HG02885 (cell line): Measurements from ENCODE around the gene CPNE1.

Experiments
- ATAC-seq: cut with Tn5 transposase; IDR thresholded peaks from one replicate; pipeline ENCODE4 v1.9.1; 2021; ENCODE audit warnings: mild to moderate bottlenecking; ENCODE audit not compliant: unreplicated experiment, poor library complexity

The CPNE1 gene

DNA sequence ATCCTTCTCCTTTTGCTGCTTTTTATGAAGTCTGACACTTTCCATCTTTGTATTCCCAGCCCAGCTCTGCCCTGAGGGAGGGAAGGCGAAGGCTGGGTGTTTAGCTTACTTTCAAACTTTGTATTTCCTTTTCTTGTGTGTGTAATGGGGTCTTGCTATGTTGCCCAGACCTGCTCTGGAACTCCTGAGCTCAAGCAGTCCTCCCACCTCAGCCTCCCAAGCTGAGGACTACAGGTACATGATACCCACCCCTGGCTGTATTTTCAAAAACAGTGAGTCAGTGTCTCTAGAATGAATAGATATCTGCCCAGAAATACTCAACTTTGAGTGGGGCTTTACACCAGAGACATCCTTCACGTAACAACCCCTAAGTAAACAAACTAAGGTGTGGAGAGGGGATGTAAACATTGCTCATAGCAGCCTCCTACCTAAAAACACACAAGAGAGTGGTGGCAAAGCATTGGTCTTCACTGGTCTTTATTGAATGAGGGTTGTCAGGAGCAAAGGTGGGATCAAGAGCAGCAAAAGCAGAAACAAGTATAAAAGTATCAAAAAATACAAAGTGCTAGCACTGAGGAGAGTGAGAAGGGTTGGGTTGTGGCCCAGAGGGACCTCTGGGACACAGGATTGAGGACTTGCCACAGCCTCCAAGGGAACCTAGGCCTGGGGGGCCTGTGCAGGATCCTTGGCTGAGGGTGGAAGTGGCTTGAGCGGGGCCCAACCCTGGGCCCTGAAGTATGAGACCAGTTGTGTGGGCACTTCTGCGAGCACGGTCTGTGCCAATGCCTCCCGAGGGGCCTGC lies 38.9 kb downstream of the CPNE1 start:
- ATAC-seq = no peak

DNA sequence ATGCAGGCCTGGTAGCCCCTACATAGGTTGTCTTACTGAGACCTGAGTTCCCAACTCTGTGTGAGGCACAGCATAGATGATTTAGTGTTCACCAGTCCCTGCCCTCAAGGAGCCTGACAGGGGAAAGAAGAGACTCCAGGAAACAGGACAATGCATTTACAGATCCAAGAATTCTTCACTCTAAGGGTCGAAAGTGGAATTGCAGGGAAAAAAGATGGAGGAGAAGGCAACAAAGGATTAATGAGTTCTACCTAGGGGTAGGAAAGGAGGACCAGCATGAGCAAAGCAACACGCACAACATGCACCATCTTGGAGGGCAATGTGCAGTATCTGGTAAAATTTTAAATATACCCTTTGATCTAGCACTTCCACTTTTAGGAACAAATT lies 43.1 kb downstream of the CPNE1 start:
- ATAC-seq = no peak

DNA sequence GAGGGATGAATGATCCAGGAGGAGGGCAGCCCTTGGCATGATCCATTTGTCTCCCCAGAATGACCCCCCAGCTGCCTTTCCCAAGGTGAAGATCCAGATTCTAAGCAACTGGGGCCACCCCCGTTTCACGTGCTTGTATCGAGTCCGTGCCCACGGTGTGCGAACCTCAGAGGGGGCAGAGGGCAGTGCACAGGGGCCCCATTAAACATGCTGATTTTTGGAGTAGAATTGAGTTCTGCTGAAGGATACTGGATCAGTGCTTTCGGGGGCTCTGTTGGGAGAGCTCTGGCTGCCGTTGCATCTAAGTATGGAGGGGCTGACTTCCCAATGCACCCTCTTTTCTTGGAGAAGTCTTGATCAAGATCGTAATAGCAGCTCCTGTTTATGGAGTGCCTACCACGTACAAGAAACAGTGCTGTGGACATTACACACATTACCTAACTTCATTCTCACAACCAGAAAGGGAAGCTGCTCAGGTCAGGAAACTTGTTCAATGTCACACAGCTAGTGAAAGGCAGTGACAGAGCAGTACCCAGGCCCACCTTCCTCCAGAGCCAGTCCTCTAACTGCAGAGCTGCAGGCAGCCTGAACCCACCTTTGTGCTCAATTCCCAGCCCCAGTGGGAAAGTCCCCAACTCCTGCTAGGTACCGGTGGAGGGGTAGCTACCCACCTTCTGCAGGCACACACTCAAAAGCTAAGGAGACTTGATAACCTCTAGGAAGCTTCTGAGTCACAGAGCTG lies 43.7 kb downstream of the CPNE1 start:
- ATAC-seq = no peak

DNA sequence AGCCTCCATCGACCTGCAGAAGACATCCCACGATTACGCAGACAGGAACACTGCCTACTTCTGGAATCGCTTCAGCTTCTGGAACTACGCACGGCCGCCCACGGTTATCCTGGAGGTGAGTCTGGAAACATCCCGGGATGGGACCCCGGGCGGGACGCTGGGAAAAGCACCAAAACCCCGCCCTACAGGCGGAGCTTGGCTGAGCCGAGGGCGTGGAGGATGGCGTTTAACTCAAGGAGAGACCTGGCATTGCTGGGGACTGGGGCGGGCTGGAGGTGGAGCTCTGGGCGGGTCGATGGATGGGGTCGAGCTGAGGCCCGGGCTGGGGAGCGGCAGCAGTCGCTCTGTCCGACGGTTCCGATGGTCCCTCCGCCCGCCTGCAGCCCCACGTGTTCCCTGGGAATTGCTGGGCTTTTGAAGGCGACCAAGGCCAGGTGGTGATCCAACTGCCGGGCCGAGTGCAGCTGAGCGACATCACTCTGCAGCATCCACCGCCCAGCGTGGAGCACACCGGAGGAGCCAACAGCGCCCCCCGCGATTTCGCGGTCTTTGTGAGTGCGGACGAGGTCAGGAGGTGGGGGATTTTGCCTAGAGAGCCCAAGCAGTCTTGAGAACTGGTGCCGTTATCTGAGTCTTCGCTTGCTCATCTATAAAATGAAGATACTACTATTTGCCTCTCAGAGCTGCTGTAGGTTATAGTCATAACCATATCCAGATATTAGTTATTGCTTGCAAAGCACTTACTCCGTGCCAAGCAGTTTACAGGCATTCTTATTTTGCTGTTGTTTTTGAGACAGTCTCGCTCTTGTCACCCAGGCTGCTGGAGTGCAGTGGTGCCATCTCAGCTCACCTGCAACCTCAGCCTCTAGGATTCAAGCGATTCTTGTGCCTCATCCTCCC lies 45.3 kb downstream of the CPNE1 start:
- peak; percentile 37 for ATAC-seq

DNA sequence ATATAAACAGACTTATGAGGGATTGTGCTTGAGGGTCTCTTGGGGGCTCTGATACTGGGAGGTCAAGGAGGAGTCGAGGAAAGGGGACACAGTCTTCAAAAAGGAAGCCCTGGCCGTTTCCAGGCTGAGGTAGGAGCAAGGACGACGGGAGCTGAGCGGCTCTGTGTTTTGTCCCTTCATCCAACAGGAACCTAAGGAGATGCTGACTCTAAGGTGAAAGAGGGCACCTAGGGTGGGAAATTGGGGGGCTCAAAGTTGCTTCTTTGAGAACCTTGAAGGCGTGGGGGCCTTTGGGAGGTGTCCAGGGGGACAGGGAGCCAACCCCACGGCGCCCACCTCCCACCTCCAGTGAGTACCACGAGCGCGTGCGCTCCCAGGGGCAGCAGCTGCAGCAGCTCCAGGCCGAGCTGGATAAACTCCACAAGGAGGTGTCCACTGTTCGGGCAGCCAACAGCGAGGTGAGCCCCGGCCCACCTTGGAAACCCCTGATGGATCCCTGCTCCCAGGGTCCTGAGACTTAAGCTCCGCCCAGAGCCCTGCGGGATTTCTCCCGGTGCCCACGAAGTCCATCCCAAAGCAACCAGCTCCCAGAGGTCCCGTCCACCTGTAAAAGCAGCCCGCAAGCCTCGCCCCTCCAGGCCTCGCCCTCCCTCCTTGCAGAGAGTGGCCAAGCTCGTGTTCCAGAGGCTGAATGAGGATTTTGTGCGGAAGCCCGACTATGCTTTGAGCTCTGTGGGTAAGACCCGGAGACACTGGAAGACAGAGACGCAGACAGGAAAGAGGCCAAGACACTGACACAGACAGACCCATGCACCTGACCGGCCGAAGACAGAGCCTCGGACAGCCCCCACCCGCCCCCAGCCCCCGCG lies 46.2 kb downstream of the CPNE1 start:
- no peak for ATAC-seq

DNA sequence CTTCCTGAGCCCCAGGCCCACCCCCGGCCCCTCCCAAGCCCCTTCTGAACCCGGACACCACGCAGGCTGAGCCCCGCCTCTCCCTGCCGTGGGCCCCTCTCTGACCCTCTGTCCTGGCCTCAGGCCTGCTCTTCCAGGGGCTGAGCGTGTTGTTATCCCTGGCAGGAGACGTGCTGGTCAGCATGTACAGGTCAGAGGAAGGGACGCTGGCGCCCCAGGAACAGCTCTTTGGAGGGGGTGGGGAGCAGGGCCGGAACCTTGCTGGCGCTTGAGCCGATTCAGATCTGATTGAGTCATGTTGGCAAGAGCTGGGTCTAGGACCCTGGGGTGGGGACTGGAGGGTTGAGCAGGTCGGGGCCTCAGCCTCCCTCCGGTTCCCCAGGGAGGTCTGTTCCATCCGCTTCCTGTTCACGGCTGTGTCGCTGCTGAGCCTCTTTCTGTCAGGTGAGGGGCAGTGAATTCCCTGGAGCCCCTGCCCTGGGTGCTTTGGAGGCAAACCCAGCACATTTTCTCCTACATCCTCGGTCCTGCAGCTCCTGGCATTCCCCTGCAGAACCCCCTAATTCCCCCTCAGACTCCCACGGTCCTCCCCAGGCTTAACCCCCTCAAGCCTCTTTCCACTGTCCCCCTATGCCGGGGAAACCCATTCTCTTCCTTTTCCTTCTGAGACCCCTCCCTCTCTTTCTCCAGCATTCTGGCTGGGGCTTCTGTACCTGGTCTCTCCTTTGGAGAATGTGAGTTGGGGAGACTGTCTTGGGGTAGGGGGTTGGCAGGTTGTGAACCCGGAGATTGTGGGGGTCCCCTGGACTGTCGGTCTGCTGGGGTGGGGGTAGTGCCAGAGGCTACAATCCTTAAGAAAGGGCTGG lies 47.1 kb downstream of the CPNE1 start:
- no peak for ATAC-seq

DNA sequence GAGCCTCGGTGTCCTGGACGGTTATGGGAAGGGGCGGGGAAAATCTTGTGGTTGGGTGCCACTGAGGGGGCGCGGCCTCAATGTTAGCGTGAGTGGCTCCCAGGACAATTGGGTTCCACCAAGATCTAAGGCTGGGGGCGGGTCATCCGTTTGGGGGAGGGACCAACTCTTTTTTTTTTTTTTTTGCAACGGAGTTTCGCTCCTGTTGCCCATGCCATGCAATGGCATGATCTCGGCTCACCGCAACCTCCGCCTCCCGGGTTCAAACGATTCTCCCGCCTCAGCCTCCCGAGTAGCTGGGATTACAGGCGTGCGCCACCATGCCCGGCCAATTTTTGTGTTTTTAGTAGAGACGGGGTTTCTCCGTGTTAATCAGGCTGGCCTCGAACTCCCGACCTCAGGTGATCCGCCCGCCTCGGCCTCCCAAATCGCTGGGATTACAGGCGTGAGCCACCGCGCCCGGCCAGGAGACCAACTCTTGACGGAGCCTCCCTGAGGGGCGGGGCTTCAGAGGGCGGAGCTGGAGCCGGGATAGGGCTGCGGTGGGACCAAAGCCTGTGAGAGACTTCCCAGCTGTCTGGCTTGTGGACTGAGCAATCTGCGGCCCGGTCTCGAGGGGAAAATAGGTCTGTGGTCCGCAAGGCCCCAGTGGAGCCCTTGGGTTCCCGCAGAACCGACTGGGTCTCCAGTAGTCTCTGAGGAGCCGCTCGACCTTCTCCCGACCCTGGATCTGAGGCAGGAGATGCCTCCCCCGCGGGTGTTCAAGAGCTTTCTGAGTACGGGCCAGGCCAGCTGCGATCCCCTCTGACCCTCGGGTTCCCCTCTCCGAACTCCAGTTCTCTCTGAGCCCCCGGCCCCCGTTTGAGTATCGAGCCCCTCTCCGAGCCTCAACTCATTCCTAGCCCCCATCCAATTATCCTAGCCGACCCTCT lies 48.0 kb downstream of the CPNE1 start:
- ATAC-seq = no peak

DNA sequence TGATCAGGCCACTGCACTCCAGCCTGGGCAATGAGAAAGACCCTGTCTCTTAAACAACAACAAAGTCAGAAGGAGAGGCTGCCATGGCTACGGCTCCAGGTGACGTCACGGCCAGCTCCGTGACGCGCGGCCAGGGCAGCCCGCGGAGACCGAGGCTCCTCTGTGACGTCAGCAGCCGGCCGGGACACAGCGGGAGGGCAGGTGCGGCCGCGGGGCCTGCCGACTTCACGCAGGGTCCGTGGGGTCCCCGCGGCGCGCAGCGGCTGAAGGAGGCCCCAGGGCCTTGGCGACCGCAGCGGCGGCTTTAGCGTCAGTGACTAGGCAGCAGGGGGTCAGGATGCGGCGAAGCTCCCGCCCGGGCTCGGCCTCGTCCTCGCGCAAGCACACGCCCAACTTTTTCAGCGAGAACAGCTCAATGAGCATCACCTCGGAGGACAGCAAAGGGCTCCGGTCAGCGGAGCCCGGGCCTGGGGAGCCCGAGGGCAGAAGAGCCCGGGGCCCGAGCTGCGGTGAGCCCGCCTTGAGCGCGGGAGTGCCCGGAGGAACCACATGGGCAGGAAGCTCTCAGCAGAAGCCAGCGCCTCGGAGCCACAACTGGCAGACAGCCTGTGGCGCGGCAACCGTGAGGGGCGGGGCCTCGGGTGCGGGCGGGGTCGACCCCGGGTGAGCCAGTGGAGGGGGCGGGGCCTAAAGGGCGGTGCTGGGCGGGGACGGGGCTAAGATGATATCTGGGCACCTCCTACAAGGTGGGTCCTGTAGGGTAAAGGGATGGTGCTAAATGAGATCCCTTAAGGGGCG lies 48.8 kb downstream of the CPNE1 start, which contains the start of gene SPAG4:
SPAG4 (plus strand) TSS at position 163 of the 798 bp plus-strand sequence; CDS start at position 338, 175 bp downstream.
- ATAC-seq = peak; percentile 74

DNA sequence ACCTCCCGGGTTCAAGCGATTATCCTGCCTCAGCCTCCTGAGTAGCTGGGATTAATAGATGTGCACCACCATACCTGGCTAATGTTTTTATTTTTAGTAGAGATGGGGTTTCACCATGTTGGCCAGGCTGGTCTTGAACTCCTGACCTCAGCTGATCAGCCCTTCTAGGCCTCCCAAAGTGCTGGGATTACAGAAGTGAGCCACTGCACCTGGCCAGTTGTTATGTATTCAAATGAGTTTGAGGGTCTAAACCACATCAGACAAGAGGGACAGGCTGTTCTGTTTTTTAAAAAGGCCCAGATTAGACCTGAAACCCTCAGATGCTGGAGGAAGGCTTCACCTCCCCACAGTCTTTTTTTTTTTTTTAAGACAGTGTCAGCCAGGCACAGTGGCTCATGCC lies 53.2 kb downstream of the CPNE1 start:
- ATAC-seq = peak; percentile 36

DNA sequence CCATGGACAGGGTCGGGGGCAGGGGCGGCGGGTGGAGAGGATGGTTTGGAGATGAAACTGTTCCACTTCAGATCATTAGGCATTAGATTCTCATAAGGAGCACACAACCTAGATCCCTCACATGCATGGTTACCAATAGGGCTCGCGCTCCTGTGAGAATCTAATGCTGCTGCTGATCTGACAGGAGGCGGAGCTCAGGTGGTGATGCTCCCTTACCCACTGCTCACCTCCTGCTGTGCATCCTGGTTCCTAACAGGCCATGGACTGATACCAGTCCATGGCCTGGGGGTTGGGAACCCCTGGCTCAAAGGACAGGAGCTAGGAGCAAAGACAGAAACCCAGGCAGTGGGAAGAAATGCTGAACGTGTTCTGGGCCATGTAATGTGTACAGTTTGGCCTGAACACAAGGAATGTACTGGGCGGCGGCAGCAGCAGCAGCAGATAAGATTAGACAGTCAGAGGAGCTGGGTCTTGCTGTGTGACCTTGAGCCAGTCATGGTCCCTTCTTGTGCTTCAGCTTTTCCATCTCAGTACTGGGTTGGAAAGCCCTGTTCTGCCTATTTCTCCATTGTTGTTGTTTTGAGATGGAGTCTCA lies 53.8 kb downstream of the CPNE1 start:
- ATAC-seq = no peak

DNA sequence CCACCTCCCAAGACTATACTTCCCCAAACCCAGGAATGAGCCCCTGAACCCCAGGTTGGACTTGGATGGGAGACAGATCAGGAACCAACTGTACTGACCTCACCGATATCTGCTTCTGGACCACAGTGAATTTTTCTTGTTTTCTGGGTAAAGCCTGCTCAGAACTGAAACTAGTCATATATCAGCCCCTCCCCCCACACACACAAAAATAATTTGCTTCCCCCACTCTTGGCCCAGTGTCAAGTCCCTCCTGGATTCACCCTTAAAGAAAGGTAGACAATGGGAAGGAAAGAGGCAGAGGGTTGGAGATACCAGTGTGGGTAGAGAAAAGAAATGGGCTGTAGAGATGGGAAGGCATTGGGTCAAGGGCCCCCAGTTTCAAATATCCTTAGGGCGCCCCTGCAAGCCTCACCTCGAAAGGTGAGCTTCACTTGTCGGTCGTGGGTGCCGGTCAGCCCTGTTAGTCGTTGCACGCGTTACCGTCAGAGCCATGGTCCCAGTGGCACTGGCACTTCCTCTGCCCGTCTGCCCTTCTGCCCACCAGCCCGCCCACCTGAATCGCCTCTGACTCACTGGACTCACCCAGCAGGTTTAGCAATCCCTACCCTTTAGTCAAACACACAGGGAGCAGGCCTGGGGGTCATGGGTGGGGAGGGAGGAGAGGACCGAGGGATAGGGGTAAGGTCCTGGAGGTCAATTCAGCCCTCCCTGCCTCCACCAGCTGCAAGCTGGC lies 57.5 kb downstream of the CPNE1 start:
- ATAC-seq = no peak

DNA sequence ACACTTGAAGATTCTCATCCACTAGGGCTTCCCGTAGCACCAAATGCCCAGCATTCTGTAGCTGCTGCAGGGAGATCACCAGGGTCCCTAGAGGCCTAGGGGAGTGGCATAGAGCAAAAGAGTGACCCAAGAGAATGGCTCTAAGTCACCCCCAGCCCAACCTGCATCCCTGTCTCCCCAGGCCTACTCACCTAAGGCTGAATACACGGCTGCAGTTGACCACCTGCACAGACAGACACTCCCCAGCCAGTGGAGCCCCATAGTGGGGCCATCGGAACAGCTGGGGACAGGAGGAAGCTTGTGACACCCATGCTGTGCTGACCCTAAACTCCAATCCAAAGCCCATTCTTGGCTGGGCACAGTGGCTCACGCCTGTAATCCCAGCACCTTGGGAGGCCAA lies 58.6 kb downstream of the CPNE1 start:
- ATAC-seq = no peak

DNA sequence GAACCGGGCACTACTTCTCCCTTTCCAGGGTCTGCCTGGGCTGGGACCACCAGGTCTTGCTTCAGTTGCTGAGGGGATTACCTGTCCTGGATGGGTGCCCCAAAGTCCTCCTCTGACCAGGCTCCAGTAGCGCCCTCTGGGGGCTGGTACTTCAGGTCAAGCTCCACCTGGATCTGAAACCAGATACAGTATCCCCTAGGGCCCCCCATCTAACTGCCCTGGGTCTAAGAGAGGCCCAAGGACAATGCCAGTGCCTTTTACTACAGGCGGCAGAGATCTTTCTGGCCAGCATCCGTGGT lies 60.3 kb downstream of the CPNE1 start:
- ATAC-seq = no peak

DNA sequence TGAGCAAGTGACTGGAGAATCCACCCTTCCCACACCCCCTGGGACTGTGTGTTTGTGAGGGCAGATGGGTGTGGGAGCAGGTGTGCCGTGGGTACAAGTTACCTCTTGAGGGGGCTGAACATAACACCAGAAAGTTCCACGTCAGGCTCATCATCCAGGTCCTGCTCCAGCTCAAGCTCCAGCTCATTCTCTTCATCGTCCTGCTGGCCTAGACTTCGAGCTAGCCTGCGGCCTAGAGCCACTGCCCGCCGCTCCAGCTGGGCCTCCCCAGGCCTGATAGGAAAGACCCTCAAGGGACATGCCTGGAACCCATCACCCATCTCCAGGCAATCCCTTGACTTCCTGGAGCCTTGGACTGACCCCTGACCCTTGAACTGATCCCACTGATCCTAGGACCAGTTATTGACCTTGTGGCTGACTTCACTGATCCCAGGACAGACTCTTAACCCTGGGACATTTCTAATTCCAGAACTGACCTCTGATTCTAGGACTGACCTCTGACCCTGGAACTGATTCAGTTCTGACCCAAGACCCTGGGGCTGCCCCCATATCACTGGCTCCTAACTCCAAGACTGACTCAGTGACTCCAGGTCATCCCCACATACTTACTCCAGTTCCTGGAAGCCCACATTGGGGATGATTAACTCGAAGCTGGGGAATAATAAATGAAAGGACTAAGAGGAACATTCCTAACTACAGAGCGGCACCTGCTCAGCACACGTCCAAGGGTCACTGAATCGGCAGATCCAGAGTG lies 60.8 kb downstream of the CPNE1 start:
- no peak for ATAC-seq

DNA sequence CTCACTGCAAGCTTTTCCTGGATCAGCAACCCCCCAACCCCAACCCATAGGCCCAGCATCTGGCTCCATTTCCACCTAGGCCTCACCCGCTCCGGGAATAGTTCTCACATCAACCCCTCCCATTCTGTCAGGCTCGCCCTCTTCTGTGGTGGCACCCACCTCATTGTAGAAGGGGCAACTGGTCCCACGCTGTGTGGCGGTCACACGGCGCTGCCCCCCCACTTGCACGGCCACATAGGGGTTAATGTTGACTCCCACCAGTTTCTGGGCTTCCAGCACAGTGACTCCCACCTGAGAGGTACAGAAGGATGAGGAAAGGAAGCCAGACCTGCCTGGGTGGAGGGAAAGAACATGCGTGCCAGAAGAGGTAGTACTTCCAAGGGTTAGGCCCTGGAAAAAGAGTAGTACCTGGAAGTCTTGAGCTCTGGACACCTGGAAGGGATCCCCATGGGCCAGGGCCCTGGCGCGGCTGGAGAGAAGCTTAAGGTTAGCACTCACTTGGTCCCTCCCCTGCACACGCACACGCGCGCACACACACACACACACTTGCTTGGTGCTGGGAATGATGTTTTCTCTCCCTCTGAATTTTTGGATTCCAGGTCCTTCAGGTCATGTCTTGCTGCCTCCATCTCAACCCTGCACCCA lies 61.7 kb downstream of the CPNE1 start:
- no peak for ATAC-seq
